Adrenal gland (tissue), 5 donors: ENCODE results near the gene KDM6A.

Source experiments
- CTCF ChIP-seq, 6 experiments: fragments of 450-650 bp in 4 of 6; fragments of 200-600 bp in 2 of 6; sonication (generic) in 1 of 6; IDR thresholded peaks; 1 replicate in 5 of 6; 2 replicates in 1 of 6; pipeline versions ENCODE4 v1.5.1 to v1.8.0; 2016 to 2021; ENCODE audit warnings: antibody characterized with exemption in 6 of 6, mild to moderate bottlenecking in 2 of 6, moderate library complexity in 1 of 6
- POLR2A ChIP-seq, 2 donors: fragments of 450-650 bp; IDR thresholded peaks; one replicate each; pipeline ENCODE4 v1.6.1; 2017; ENCODE audit warnings: antibody characterized with exemption in 2 of 2, mild to moderate bottlenecking in 2 of 2, moderate library complexity in 1 of 2
- donor health status: DM: no; HTN: no; CAD: no.

- TF ChIP-seq CTCF (IDR thresholded peaks at IDR 0.05) (no peak), POLR2A (IDR thresholded peaks at IDR 0.05) (no peak)
Measured at GRCh38 chrX:44915361-44915868, 42.4 kb downstream of the KDM6A start.
